GM18858 (cell line): ENCODE measurements around the gene CDH13.

Experiments used
- ATAC-seq: cut with Tn5 transposase; IDR thresholded peaks from one replicate; pipeline ENCODE4 v1.9.1; 2021; ENCODE audit not compliant: unreplicated experiment

Gene CDH13

DNA sequence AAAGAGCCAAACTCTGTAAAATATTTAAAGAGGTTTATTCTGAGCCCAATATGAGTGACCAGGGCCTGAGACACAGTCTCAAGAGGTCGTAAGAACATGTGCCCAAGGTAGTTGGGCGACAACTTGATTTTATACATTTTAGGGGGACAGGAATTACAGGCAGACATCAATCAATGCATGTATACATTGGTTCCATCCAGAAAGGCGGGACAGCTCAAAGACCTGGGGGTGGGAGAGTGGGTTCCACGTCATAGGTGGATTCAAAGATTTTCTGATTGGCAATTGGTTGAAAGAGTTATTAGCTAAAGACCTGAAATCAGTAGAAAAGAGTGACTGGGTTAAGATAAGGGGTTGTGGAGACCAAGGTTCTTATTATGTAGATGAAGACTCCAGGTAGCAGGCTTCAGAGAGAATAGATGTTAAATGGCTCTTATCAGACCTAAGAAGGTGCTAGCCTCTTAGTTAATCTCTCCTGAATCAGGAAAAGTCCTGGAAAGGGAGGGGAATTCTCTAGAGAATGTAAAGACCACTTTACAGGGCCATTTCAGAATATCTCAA lies 1213.4 kb downstream of the CDH13 start:
- no peak for ATAC-seq

DNA sequence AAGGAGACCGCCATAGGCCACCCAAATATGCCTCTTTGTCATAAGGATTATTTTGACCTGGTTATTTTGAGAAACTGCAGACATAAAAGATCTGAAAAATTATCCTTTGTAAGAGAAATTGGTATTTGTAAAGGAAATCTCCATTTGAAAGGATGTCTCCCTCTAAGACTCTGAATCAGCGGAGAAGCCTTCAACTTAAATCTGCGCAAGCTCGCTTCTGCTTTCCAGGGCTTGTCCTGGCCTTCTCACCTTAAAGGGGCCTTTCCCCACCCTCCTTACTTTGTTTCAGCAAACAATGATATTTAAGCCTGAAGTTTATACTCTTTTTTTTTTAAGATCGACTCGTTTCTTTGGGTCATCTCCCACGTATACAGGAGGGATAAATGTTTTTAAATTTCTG lies 1215.5 kb downstream of the CDH13 start:
- no peak for ATAC-seq

DNA sequence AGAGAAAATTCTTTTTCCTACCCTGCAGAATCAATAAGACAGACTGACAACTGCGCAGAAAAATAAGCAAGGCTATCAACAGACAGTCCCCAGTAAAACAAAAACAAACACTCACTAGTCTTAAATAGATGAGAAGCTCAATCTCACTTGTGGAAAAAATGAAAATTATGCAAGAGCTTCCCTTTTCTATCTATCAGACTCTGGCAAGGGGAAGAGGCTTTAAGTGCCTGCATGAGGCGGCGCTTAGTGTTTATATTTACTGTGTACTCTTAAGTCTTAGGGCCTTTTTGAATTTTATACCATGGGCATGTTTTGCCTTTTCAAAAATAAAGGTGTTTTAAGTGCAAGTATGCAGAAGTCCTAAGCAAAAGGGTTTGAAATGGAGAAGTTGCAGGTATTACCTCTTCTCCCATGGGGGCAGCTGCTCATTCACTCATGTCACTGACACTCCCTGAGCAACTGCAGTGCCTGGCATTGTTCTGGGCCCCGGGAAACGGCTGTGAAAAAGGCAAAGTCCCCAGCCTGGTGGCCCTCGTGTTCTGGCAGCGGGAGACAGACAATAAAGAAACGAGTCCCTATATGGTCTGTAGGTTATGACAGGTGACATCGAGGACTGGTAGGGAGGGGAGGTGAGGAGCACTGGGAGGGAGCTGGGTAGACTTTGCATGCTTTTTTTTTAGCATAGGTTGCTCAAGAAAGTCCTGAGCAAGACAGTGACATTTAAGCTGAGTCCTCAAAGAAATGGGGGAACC lies 1216.2 kb downstream of the CDH13 start:
- no peak for ATAC-seq

DNA sequence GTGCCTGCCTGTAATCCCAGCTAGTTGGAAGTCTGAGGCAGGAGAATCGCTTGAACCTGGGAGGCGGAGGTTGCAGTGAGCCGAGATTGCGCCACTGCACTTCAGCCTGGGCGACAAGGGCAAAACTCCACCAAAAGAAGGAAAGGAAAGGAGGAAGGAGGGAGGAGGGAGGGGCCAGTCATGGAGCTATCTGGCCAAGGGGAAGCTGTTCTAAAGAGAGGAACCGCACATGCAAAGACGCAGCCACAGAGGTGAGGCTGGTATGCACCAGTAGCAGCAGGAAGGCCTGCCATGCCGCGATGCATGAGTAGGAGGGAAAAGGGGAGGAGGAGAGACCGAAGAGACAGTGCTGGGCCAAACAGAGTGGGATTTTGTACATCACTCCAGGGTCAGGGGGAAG lies 1216.9 kb downstream of the CDH13 start:
- ATAC-seq: no peak

DNA sequence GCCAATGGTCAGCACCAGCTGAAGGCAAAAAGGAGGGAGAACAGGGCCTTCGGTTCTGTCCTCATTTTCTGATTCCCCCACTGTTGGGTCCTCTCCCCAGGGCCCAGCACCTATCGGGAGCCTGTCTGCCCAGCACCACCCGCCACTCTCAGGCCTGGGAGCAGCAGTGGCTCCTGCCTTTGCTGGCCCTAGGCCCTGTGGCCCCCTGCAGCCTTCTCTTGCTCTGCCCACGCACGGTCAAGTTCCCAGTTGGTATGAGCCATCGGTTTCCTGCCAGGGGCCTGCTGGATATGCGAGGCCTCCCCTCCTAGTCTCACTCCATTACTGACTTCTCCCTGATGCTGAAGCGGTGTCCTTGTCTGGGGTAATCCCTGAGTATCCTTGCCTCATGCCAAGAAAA lies 1218.5 kb downstream of the CDH13 start:
- no peak for ATAC-seq

DNA sequence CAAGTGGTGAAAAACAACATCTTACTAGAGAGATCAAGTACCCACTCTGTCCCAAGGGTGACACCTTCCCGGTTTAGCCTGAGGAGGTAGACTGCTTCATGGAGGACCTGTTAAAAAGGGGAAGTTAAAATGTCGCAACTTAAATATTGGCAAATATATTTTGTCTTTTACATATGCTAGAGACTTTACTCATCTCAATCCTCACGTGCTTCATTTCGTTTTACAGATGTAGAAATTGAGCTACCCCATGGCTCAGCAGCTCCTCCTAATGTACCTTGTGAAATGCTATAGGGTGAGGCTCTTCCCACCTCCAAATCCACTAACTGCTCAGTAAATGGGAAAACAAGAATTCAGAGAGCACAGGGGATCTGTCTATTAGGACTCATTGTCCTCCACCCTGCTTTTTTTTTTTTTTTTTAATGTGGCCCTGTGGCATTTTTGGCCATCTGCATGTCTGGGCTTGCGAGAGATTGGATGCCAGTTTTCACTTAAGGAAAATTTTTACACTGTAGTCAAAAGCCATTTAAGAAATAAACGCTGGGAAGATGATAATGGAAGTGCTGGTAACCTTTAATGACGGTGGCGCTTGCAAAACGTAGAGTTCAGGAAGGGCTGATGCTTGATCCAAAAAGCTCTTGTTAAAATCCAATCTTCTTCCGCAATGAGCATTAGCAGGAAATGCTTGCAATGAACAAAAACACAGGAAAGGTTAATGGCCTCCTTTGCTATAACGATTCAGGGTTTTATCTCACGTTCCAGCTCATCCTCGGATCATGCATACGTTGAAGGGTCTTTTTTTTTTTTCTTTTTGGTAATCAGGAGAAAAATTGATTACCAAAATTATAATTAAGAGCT lies 1220.8 kb downstream of the CDH13 start:
- no peak for ATAC-seq

DNA sequence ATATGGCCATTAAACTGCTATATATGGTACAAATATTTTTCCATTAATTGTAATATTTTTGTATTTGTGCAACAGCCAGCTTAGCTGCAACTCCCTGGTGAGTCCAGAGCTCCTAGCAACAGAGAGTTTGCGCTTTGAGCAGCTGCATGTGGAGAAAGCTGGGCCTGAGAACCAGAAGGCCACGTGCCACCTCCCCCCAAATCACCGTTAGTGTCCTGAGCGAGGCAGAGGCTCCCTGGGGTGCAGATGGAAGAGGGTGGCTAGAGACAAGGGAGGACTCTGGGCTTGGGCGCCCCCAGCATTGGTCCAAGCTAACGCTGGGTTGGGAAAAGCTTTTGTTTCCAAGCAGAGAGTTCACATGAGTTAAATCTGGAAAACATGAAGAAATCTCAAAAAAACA lies 1222.7 kb downstream of the CDH13 start:
- ATAC-seq: no peak
